SH-SY5Y (cell line): Measurements from ENCODE around the gene ETAA1.

Source experiments
- GATA2 ChIP-seq: IDR thresholded peaks from 2 replicates; pipeline ENCODE4 v1.6.1; 2011; ENCODE audit warnings: mild to moderate bottlenecking, low read depth, low read length
- GATA3 ChIP-seq: IDR thresholded peaks from 2 replicates; pipeline ENCODE4 v1.6.1; 2011; ENCODE audit warnings: low read depth, mild to moderate bottlenecking, low read length, moderate library complexity

DNA sequence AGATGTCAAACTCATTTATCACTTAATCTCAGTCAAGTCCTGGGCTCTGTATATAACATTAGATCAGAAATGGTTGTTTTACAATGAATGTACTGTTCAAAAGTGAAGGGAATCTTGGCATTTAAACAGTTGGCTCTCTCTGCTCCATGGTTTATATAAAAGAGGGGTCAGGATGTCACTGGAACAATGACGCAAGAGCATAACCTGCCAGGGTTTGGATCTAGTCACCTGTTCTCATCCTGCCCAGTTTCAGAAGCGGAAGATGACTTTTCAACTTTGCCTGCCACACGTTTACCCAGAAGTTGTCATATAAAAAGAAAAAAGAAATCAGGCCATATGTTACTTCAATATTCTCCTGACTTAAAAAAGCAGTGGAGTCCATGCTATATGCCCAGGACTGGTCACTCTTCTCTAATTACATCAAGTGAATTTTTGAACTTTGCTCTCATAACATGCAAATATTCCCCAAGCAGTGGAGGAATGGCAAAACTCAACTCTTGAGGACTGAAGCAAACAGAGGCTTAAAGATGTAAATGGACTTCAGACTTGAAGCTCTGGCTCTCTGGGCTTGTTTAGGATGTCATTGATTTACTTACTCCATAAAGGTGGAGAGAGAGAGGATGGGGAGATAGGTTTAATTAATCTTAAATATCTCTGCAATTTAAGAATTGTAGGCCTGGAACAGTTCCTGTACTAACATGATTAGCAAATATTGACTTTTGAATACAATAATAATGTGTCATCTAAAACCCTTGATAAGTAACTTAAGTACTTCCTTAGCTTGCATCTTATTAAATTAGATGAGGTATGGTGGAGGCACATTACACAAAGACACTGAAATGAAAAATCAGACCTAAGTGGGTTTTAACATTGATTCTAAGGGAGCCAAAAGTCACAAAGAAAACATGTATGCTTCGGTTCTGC lies 58.3 kb downstream of the ETAA1 start:
- no peak for TF ChIP-seq GATA3
- TF ChIP-seq GATA2: no peak
